Coronary artery (tissue), 2 donors: ENCODE measurements around the gene JDP2.

ENCODE experiments used
- DNase-seq: peaks from one replicate; pipeline ENCODE4 v3.0.0-alpha.2; 2017; ENCODE audit warnings: low spot score
- H3K27ac ChIP-seq, 2 donors: fragments of 200-600 bp; sonication (generic); one replicate each; pipeline ENCODE4 v1.5.1; 2016 to 2019
- H3K4me3 ChIP-seq: fragments of 200-600 bp; sonication (generic); 2 replicates; pipeline ENCODE4 v1.5.1; 2016; ENCODE audit warnings: mild to moderate bottlenecking, moderate library complexity
- TF ChIP-seq, protein P1 (sequence below): fragments of 200-600 bp; sonication (generic); IDR thresholded peaks from one replicate; pipeline ENCODE4 v1.5.1; 2019; ENCODE audit warnings: antibody characterized with exemption

The JDP2 gene

DNA sequence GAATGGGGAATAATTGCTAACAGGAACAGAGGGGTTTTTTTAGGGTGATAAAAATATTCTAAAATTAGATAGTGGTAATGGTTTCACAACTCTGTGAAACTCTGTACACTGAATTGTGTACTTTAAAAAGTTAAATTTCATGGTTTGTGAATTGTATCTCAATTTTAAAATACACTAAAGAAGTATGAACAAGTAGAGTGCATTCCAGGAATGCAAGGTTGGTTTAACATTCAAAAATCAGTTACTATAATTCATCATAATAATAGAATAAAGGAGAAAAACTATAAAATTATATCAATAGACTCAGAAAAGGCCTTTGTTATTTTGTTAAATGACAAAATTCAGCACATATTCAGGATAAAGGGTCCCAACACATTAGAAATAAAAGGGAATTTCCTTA lies 83.4 kb downstream of the JDP2 start:
- Histone ChIP-seq H3K27ac (no peak overlapping the region), H3K4me3 (no peak overlapping the region)
- no peak for DNase-seq
- TF ChIP-seq, protein P1, sequence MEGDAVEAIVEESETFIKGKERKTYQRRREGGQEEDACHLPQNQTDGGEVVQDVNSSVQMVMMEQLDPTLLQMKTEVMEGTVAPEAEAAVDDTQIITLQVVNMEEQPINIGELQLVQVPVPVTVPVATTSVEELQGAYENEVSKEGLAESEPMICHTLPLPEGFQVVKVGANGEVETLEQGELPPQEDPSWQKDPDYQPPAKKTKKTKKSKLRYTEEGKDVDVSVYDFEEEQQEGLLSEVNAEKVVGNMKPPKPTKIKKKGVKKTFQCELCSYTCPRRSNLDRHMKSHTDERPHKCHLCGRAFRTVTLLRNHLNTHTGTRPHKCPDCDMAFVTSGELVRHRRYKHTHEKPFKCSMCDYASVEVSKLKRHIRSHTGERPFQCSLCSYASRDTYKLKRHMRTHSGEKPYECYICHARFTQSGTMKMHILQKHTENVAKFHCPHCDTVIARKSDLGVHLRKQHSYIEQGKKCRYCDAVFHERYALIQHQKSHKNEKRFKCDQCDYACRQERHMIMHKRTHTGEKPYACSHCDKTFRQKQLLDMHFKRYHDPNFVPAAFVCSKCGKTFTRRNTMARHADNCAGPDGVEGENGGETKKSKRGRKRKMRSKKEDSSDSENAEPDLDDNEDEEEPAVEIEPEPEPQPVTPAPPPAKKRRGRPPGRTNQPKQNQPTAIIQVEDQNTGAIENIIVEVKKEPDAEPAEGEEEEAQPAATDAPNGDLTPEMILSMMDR = no peak

DNA sequence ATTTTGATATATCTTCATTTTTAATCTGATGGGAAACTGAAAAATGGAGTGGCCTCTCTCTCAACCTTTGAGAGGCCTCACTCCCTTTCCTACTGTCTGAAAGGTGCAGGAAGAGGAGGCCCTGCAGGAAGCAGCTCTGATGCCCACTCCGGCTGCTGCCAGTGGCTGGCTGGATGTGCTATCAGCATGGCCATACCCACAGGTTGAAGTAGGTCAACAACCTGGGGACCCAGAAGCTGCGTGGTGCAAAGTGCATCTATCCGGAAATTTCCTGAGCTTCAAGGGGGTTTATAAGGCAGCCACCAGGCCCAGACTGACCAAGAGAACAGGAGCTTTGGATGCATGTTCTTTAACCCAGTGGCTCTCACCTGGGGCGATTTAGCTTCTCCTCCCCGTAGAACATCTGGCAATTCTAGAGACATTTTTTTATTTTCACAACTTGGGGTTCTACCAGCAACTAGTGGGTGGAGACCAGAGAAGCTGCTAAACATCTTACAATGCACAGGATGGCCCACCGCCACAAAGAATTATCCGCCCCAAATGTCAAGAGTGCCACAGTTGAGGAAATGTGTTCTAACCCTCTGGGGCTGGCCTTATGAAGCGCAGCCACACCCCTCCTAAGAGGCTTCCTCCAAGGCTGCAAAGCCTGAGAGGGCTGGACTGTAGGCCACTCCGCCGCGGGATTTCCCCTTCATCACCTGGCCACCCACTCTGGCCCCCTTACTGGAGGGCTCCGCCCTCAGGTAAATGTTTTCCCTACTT lies 86.3 kb downstream of the JDP2 start:
- Histone ChIP-seq H3K4me3 (no peak overlapping the region), H3K27ac (no peak overlapping the region)
- TF ChIP-seq, protein P1 = no peak
- DNase-seq = no peak

DNA sequence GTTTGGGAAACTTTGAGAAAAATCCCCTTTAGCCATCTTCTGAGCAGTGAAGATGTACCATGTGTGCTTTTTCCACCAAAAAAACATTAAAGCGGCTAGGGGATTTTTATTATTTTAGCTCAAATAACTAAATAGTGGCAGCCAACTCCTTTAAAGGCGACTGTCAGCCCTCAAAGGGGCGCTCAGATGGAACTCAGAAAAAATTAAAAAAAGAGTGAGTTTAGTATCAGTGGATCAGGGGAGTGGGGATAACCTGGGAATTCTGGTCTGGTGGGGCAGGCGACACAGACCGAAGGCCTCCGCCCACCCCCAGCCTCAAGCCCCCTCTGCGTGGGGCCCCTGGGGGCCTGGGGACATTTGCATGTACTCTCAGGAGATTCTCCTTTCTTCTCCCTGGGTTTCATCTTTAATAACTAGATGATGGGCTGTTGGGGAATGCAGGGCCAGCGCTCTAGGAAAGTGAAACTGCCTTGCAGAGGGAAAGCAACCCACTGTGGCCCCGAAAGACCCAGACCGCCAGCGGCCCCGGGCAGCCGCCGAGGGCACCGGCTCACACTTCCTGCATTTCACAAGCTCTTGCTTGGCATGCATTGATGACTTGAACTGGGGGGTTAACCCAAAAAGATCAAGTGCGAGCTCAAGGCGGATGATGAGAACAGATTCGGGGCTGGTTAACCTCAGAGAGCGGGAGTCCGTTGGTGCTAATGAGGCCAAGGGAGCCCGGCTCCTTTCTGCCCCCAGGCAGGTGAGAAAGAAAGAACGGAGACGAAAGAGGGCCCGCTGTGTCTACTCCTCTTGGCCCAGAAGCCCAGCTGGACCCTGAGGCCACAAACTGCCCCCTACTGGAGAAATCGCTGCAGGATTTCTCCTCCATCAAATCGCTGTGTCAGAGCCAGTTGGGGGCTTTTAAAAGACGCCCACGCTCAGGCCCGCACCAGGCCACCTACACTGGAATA lies 87.1 kb downstream of the JDP2 start:
- peak overlapping the region in 1 of 2 donors; percentile 37 for H3K27ac ChIP-seq
- DNase-seq = no peak
- peak overlapping the region; percentile 57 for H3K4me3 ChIP-seq
- TF ChIP-seq, protein P1 = no peak

DNA sequence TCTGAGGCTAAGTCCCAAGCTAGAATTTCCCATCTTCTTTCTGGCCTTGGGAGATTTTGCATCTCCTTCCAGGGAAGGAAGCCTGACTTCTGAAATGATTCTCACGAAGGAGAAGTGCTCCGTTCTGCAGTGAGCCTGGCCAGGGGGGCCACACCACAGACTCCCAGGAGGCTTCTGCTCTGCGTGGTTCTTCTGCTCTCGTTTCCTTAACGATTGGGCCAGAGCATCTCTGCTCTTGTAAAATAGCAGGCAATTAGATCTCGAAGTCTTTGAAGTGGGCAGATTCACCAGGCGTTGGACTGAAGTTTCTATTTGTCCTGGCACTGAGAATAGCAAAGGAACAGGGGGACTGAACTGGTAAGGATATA lies 87.8 kb downstream of the JDP2 start:
- TF ChIP-seq, protein P1 = no peak
- H3K27ac ChIP-seq = no peak overlapping the region
- H3K4me3 ChIP-seq = peak overlapping the region; percentile 57
- no peak for DNase-seq

DNA sequence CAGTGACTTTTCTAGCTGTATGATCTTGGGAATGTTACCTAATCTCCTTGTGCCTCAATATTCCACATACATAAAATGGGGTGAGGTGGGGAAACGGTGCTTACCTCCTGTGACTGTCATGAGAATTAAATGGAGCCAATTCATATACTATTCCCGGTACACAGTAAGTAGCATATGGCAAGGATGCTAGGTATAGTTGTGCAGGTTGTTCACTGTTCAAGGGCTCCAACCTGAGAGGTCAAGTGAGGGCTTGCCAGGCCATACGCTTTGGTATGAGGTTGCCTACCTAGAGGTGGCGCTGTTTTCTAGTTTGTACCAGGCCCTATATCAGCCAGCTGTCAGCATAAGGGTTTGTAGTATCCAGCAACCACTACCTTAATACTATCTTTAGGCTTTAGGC lies 90.8 kb downstream of the JDP2 start:
- TF ChIP-seq, protein P1 = no peak
- Histone ChIP-seq H3K4me3 (no peak overlapping the region), H3K27ac (no peak overlapping the region)
- no peak for DNase-seq

DNA sequence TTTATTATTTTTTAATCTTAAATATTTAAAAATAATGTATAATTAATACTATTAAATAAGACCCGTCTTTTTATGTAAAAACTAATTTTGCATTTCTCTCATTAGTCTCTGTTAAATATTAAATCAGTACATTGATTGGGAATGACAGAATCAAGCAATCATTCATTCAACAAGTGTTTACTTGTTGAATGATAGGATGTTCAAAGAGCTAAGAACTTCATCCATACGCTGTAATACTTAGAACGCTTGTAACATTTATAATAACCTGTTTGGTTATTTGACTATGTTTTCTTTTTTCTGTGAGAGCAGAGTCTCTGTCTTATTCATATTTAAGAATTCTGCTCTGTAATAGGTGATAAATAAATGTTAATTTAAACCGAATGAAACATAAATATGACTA lies 91.6 kb downstream of the JDP2 start:
- no peak overlapping the region for H3K4me3 ChIP-seq
- DNase-seq = no peak
- TF ChIP-seq, protein P1 = no peak
- no peak overlapping the region for H3K27ac ChIP-seq
